ENCODE results near the gene CACNA2D1.

DNA sequence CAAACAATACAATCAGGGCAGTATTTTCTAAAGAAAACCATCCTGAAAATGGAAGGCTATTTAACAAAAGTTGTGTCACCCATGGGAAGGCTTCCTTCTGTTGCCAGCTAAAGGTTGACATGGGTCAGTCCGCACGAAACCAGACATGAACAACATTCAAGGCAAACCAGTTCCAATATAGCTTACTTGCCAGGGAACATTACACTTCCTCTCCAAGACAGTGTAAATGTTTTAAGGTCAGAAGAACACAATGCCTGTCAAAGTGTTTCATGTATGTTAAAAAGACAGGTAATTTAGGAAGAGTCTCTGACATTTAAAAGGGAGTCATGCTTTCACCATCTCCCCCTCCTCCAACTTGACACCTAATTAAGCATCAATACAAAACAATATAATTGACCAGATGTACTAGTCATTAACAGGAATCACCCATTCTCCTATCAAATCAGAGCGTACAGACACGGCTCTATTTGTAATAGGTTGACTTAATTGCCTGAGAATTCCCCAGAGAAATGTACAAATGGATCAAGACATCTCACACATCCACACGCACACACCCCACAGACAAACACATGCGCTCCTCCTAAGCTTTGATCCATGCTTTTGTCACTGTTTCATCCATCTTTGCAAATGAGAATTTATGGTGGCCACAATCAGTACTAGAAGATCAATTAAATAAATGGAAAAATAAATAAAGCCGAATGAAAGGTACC, 69.5 kb downstream of the CACNA2D1 start:
- TF ChIP-seq, protein P1, sequence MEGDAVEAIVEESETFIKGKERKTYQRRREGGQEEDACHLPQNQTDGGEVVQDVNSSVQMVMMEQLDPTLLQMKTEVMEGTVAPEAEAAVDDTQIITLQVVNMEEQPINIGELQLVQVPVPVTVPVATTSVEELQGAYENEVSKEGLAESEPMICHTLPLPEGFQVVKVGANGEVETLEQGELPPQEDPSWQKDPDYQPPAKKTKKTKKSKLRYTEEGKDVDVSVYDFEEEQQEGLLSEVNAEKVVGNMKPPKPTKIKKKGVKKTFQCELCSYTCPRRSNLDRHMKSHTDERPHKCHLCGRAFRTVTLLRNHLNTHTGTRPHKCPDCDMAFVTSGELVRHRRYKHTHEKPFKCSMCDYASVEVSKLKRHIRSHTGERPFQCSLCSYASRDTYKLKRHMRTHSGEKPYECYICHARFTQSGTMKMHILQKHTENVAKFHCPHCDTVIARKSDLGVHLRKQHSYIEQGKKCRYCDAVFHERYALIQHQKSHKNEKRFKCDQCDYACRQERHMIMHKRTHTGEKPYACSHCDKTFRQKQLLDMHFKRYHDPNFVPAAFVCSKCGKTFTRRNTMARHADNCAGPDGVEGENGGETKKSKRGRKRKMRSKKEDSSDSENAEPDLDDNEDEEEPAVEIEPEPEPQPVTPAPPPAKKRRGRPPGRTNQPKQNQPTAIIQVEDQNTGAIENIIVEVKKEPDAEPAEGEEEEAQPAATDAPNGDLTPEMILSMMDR (IDR thresholded peaks at IDR 0.05) = no peak
- TF ChIP-seq POLR2A (IDR thresholded peaks at IDR 0.05) = no peak
